Activated CD8-positive, alpha-beta T cell treated with anti-CD3 and anti-CD28 coated beads, Interleukin-2, amount 10 ng/mL, durations not matched to agents 7 days and 5 days (primary cell): ENCODE measurements around the gene LSAMP. TPM values are rescaled to one million over a fixed set of nuclear protein-coding genes. Genes with fewer than 3 reads are reported as not detected.

ENCODE experiments used
- ATAC-seq: fragments of 150-1000 bp; cut with Tn5 transposase; one replicate; pipeline ENCODE4 v1.10.0; 2021; ENCODE audit warnings: moderate library complexity
- CTCF ChIA-PET: fragments of 350-600 bp; sonication (Branson Sonifier 250); formaldehyde crosslinking; loops from one replicate; lab custom pipeline; 2021; ENCODE audit warnings: antibody characterized with exemption; lab: Charles Lee
- POLR2A ChIA-PET: fragments of 350-600 bp; sonication (Branson Sonifier 250); formaldehyde crosslinking; loops from one replicate; lab custom pipeline; 2021; ENCODE audit warnings: antibody characterized with exemption; lab: Charles Lee
- DNase-seq: peaks from one replicate; pipeline ENCODE4 v3.0.0-alpha.2; 2020
- H3K27ac Mint-ChIP-seq: one replicate; pipeline ENCODE4 v1.8.0; 2021; ENCODE audit warnings: mild to moderate bottlenecking, mixed read lengths
- H3K27me3 Mint-ChIP-seq: one replicate; pipeline ENCODE4 v1.8.0; 2021; ENCODE audit warnings: low read depth, mixed read lengths
- H3K36me3 Mint-ChIP-seq: one replicate; pipeline ENCODE4 v1.8.0; 2021; ENCODE audit warnings: low read depth, mixed read lengths
- H3K4me1 Mint-ChIP-seq: one replicate; pipeline ENCODE4 v1.8.0; 2021; ENCODE audit warnings: low read depth, mixed read lengths
- H3K4me3 Mint-ChIP-seq: one replicate; pipeline ENCODE4 v1.8.0; 2021; ENCODE audit warnings: mild to moderate bottlenecking, mixed read lengths
- H3K9me3 Mint-ChIP-seq: one replicate; pipeline ENCODE4 v1.8.0; 2022; ENCODE audit warnings: mixed read lengths; ENCODE audit not compliant: insufficient read depth
- total RNA-seq, 2 experiments: library from RNA; stranded (reverse); gene quantifications; one replicate each; pipeline ENCODE4 v1.2.3, GENCODE V29; 2021

Gene LSAMP
- total RNA-seq, 2 experiments from 2014 or later = not detected

DNA sequence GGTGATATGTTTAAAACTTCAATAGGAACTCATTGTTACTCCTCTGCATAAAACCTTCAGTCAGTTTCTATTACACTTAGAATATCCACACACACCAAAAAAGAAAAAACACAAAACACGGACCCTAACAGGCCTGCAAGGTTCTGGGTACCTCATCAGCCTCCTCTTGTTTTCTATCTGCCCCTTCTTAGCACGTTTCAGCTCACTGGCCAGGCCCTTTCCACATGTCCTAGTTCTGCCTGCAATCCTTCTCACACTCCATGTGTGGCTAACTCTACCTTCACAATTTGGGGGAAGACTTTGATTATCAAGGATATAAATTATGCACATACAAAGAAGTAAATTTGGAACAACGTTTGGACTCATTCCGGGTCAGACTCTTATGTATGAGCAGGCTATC, 376.3 kb downstream of the LSAMP start:
- H3K4me1 Mint-ChIP-seq = no peaks in the 10 kb centered on the region
- H3K9me3 Mint-ChIP-seq = no peaks in the 10 kb centered on the region
- ATAC-seq (no peak), DNase-seq (no peak)
- ChIA-PET POLR2A (no interaction called here), CTCF (no interaction called here)
- H3K27ac Mint-ChIP-seq = no peak overlapping the region
- no peaks in the 10 kb centered on the region for H3K27me3 Mint-ChIP-seq
- H3K4me3 Mint-ChIP-seq = no peak overlapping the region
- no peaks in the 10 kb centered on the region for H3K36me3 Mint-ChIP-seq

GRCh38 chr3:116067326-116067725, 378.0 kb downstream of the LSAMP start:
- H3K27ac Mint-ChIP-seq = no peak overlapping the region
- ATAC-seq (no peak), DNase-seq (no peak)
- H3K36me3 Mint-ChIP-seq = no peaks in the 10 kb centered on the region
- H3K4me3 Mint-ChIP-seq = no peak overlapping the region
- H3K4me1 Mint-ChIP-seq = no peaks in the 10 kb centered on the region
- no peaks in the 10 kb centered on the region for H3K27me3 Mint-ChIP-seq
- H3K9me3 Mint-ChIP-seq = no peaks in the 10 kb centered on the region
- ChIA-PET CTCF (no interaction called here), POLR2A (no interaction called here)

GRCh38 chr3:116065501-116065900, 379.8 kb downstream of the LSAMP start:
- Mint-ChIP-seq H3K27ac (no peak overlapping the region), H3K4me1 (no peaks in the 10 kb centered on the region), H3K9me3 (no peaks in the 10 kb centered on the region), H3K27me3 (no peaks in the 10 kb centered on the region), H3K36me3 (no peaks in the 10 kb centered on the region), H3K4me3 (no peak overlapping the region)
- CTCF ChIA-PET = no interaction called here
- no peak for DNase-seq
- ATAC-seq = no peak
- POLR2A ChIA-PET = no interaction called here

- H3K9me3 Mint-ChIP-seq = no peaks in the 10 kb centered on the region
- H3K27ac Mint-ChIP-seq = no peak overlapping the region
- H3K36me3 Mint-ChIP-seq = no peaks in the 10 kb centered on the region
- ATAC-seq = no peak
- DNase-seq = no peak
- H3K4me1 Mint-ChIP-seq = no peaks in the 10 kb centered on the region
- no peaks in the 10 kb centered on the region for H3K27me3 Mint-ChIP-seq
- H3K4me3 Mint-ChIP-seq = no peak overlapping the region
- ChIA-PET CTCF (no interaction called here), POLR2A (no interaction called here)
Measured at GRCh38 chr3:116064646-116065045, 380.6 kb downstream of the LSAMP start.

DNA sequence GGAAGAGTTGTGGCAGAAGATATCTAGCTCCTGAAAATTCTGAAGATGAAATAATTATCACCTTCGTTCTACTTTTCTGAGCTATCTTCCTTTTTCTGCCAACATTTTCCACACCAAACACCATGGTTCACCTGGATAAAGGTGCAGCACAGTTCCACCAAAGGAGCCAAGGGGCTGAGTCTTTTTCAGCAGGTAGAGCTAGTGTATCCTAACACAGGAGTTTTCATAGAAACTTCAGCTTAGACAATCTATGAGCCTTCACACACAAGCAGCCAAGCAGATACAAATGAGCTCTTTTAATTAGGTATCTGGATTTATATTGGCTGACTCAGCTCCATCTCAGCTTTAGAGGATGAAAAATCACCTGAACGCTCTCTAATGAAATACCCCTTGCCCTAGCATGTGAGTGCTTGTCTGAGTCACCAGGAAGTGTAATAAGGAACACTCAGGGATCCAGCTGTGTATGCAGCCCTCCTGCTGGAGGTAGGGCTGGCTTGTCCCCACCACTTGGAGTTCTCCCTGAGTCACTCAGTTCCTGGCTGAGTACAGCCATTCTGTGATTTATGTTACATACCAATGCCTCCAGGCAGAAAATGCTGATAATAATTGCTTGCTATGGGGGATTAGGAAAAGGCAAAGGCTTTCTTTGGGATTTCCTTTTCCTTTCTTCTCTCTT, 385.7 kb downstream of the LSAMP start:
- H3K4me3 Mint-ChIP-seq = no peak overlapping the region
- H3K27ac Mint-ChIP-seq = no peak overlapping the region
- CTCF ChIA-PET = no interaction called here
- no peak for DNase-seq
- H3K9me3 Mint-ChIP-seq = no peaks in the 10 kb centered on the region
- POLR2A ChIA-PET = no interaction called here
- no peaks in the 10 kb centered on the region for H3K36me3 Mint-ChIP-seq
- H3K27me3 Mint-ChIP-seq = no peaks in the 10 kb centered on the region
- no peak for ATAC-seq
- H3K4me1 Mint-ChIP-seq = no peaks in the 10 kb centered on the region

- CTCF ChIA-PET = no interaction called here
- H3K27ac Mint-ChIP-seq = no peak overlapping the region
- no peaks in the 10 kb centered on the region for H3K36me3 Mint-ChIP-seq
- no peaks in the 10 kb centered on the region for H3K4me1 Mint-ChIP-seq
- no peak for ATAC-seq
- no peaks in the 10 kb centered on the region for H3K27me3 Mint-ChIP-seq
- H3K4me3 Mint-ChIP-seq = no peak overlapping the region
- POLR2A ChIA-PET = no interaction called here
- DNase-seq = no peak
- H3K9me3 Mint-ChIP-seq = no peaks in the 10 kb centered on the region
Measured at GRCh38 chr3:116058844-116059243, 386.4 kb downstream of the LSAMP start.

- Mint-ChIP-seq H3K36me3 (no peaks in the 10 kb centered on the region), H3K27ac (no peak overlapping the region), H3K27me3 (no peaks in the 10 kb centered on the region), H3K9me3 (no peaks in the 10 kb centered on the region), H3K4me3 (no peak overlapping the region), H3K4me1 (no peaks in the 10 kb centered on the region)
- no peak for ATAC-seq
- POLR2A ChIA-PET = no interaction called here
- CTCF ChIA-PET = no interaction called here
- DNase-seq = no peak
Measured at GRCh38 chr3:116057400-116058006, 387.8 kb downstream of the LSAMP start.

DNA sequence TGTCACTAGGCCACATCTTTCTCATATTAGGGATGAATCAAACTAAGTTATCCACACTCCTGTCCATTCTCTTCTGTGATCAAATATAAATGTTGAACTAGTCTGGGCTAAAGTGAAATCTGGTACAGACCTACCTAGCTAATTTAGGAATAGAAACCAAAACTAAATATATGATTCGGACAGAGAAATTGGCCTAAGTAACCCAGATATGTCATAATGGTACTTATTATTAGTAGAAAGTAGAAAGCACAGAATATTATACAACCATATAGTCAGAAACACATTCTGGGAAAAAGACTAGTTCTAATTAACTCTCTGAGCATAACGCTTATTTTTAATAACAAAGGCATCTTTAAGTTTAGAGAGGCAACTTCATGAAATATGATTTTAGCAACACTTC, 389.0 kb downstream of the LSAMP start:
- Mint-ChIP-seq H3K4me1 (no peaks in the 10 kb centered on the region), H3K27me3 (no peaks in the 10 kb centered on the region), H3K9me3 (no peaks in the 10 kb centered on the region), H3K36me3 (no peaks in the 10 kb centered on the region), H3K4me3 (no peak overlapping the region), H3K27ac (no peak overlapping the region)
- CTCF ChIA-PET = no interaction called here
- ATAC-seq (no peak), DNase-seq (no peak)
- POLR2A ChIA-PET = no interaction called here

- no peaks in the 10 kb centered on the region for H3K9me3 Mint-ChIP-seq
- H3K4me3 Mint-ChIP-seq = no peak overlapping the region
- no peak overlapping the region for H3K27ac Mint-ChIP-seq
- H3K27me3 Mint-ChIP-seq = no peaks in the 10 kb centered on the region
- DNase-seq = no peak
- no peak for ATAC-seq
- CTCF ChIA-PET = no interaction called here
- H3K36me3 Mint-ChIP-seq = no peaks in the 10 kb centered on the region
- no peaks in the 10 kb centered on the region for H3K4me1 Mint-ChIP-seq
- POLR2A ChIA-PET = no interaction called here
Measured at GRCh38 chr3:116053017-116053416, 392.3 kb downstream of the LSAMP start.

DNA sequence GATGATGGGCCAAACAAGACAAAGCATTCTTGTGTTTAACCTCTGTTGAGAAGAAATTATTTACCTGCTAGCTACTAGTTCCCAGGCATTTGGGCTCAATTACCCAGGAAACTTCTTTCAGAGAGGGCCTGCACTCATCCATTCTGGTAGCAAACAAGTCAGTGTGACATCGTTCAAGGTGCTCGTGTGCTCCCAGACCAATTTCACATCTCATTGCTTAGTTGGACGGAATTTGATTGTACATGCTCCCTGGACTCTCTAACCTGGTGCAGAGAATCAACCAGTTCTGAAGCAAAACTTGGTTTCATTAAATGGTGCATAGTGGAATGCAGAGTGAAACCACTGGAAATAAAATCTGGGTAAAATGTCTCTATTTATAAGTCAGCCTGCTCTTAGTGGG, 392.7 kb downstream of the LSAMP start:
- no peaks in the 10 kb centered on the region for H3K4me1 Mint-ChIP-seq
- DNase-seq (no peak), ATAC-seq (no peak)
- no peaks in the 10 kb centered on the region for H3K36me3 Mint-ChIP-seq
- ChIA-PET POLR2A (no interaction called here), CTCF (no interaction called here)
- no peak overlapping the region for H3K4me3 Mint-ChIP-seq
- no peaks in the 10 kb centered on the region for H3K27me3 Mint-ChIP-seq
- no peak overlapping the region for H3K27ac Mint-ChIP-seq
- H3K9me3 Mint-ChIP-seq = no peaks in the 10 kb centered on the region

DNA sequence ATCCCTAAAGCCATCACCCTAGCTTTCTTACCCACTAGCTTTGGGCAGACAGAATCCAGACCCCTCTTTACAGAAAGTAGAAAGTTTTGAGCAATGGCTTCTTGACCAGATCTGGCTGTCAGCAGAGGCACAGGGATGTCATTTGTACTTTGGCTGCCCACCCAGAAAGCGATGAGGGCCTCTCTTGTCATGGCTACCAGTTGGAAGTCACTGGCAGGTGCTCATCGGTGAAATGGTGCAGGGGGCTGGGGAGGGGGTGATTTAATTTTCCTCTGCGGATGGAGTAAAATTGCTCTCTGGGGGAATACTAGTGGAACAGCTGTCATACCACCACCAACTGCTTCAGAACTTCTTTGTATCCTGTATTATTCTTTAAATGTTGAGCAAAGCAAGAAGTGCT, 393.7 kb downstream of the LSAMP start:
- no peaks in the 10 kb centered on the region for H3K4me1 Mint-ChIP-seq
- no peak overlapping the region for H3K4me3 Mint-ChIP-seq
- ChIA-PET POLR2A (no interaction called here), CTCF (no interaction called here)
- DNase-seq (no peak), ATAC-seq (no peak)
- no peak overlapping the region for H3K27ac Mint-ChIP-seq
- no peaks in the 10 kb centered on the region for H3K27me3 Mint-ChIP-seq
- no peaks in the 10 kb centered on the region for H3K9me3 Mint-ChIP-seq
- H3K36me3 Mint-ChIP-seq = no peaks in the 10 kb centered on the region

DNA sequence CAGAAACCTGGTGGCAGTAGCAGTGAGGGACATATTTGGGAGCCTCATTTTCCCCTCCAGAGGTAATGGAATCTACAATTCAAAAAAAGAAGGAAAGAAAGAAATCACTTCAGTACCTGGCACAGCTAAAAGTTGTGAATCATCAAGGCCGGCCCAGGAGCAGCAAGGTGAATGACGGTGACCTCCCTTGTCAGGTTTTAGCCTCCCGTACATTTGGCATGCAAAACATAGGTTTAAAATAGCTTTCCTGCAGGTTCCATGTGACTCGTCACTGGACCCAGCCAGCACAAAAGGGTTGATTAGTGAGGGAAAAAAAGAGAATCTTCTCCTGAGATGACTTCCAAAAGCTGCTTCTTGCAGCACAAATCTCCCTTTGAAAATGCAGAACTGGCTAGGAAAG, 394.2 kb downstream of the LSAMP start:
- Mint-ChIP-seq H3K27ac (no peak overlapping the region), H3K4me3 (no peak overlapping the region), H3K27me3 (no peaks in the 10 kb centered on the region), H3K4me1 (no peaks in the 10 kb centered on the region), H3K36me3 (no peaks in the 10 kb centered on the region), H3K9me3 (no peaks in the 10 kb centered on the region)
- CTCF ChIA-PET = no interaction called here
- DNase-seq (no peak), ATAC-seq (no peak)
- POLR2A ChIA-PET = no interaction called here
